GM23338 (cell line): ENCODE measurements around the gene PGBD4. TPM values are rescaled to one million over a fixed set of nuclear protein-coding genes. Genes with fewer than 3 reads are reported as not detected.

Experiments used
- ATAC-seq: fragments of 200-7000 bp; cut with Tn5 transposase; 3 replicates; pipeline ENCODE4 v1.9.1; 2020
- DNase-seq: peaks from one replicate; pipeline ENCODE4 v3.0.0-alpha.2; 2015; ENCODE audit warnings: low spot score
- H2AFZ ChIP-seq: fragments of 200-600 bp; sonication (generic); 2 replicates; pipeline ENCODE4 v1.8.0; 2016; ENCODE audit warnings: antibody characterized with exemption, mild to moderate bottlenecking, moderate library complexity
- H3F3A ChIP-seq: fragments of 200-600 bp; sonication (generic); replicated peaks from 2 replicates; pipeline ENCODE4 v1.8.0; 2017; ENCODE audit warnings: antibody characterized with exemption, mixed run types, low read depth
- H3K27ac ChIP-seq: fragments of 200-600 bp; sonication (generic); 2 replicates; pipeline ENCODE4 v1.6.1; 2016; ENCODE audit warnings: low read depth
- H3K27me3 ChIP-seq: fragments of 200-600 bp; sonication (generic); 2 replicates; pipeline ENCODE4 v1.8.0; 2016; ENCODE audit warnings: mild to moderate bottlenecking, mixed run types, moderate library complexity; ENCODE audit not compliant: insufficient read depth
- H3K36me3 ChIP-seq: fragments of 200-600 bp; sonication (generic); 2 replicates; pipeline ENCODE4 v1.8.0; 2016; ENCODE audit warnings: mild to moderate bottlenecking; ENCODE audit not compliant: insufficient read depth
- H3K4me1 ChIP-seq: fragments of 200-600 bp; sonication (generic); 2 replicates; pipeline ENCODE4 v1.8.0; 2016; ENCODE audit warnings: mild to moderate bottlenecking, moderate library complexity; ENCODE audit not compliant: insufficient read depth
- H3K4me2 ChIP-seq: fragments of 200-600 bp; sonication (generic); 2 replicates; pipeline ENCODE4 v1.7.1; 2017; ENCODE audit warnings: mixed run types
- H3K4me3 ChIP-seq: fragments of 200-600 bp; sonication (generic); 2 replicates; pipeline ENCODE4 v1.6.1; 2016; ENCODE audit warnings: mixed run types
- H3K79me2 ChIP-seq: fragments of 200-600 bp; sonication (generic); replicated peaks from 2 replicates; pipeline ENCODE4 v1.8.0; 2017; ENCODE audit warnings: mild to moderate bottlenecking; ENCODE audit not compliant: insufficient read depth
- H3K9me2 ChIP-seq: fragments of 200-600 bp; sonication (generic); 2 replicates; pipeline ENCODE4 v1.8.0; 2017; ENCODE audit not compliant: insufficient read depth
- H4K20me1 ChIP-seq: fragments of 200-600 bp; sonication (generic); replicated peaks from 2 replicates; pipeline ENCODE4 v1.8.0; 2017; ENCODE audit warnings: mild to moderate bottlenecking; ENCODE audit not compliant: insufficient read depth
- H3K27ac Mint-ChIP-seq: 2 replicates; pipeline ENCODE4 v1.8.0; 2020; ENCODE audit warnings: inconsistent platforms, mild to moderate bottlenecking, moderate library complexity, mixed read lengths
- H3K27me3 Mint-ChIP-seq: 3 replicates; pipeline ENCODE4 v1.8.0; 2022; ENCODE audit warnings: low read depth, mild to moderate bottlenecking, moderate library complexity, mixed read lengths, inconsistent platforms; ENCODE audit not compliant: insufficient read depth, poor library complexity
- H3K36me3 Mint-ChIP-seq: 3 replicates; pipeline ENCODE4 v1.8.0; 2021; ENCODE audit warnings: low read depth, mild to moderate bottlenecking, inconsistent platforms, moderate library complexity, mixed read lengths
- H3K4me1 Mint-ChIP-seq: 3 replicates; pipeline ENCODE4 v1.8.0; 2020; ENCODE audit warnings: mild to moderate bottlenecking, inconsistent platforms, mixed read lengths
- H3K4me3 Mint-ChIP-seq: 3 replicates; pipeline ENCODE4 v1.8.0; 2021; ENCODE audit warnings: moderate library complexity, mild to moderate bottlenecking, inconsistent platforms, mixed read lengths
- H3K9me3 Mint-ChIP-seq: 3 replicates; pipeline ENCODE4 v1.8.0; 2020; ENCODE audit warnings: moderate library complexity, mild to moderate bottlenecking, inconsistent platforms, mixed read lengths
- EZH2 ChIP-seq: fragments of 200-600 bp; sonication (generic); IDR thresholded peaks from one replicate; pipeline ENCODE4 v1.8.0; 2017; ENCODE audit warnings: antibody characterized with exemption, mild to moderate bottlenecking, low read depth; ENCODE audit not compliant: unreplicated experiment
- JUNB ChIP-seq: IDR thresholded peaks from one replicate; pipeline ENCODE4 v1.6.1; 2016; ENCODE audit warnings: antibody characterized with exemption; ENCODE audit not compliant: unreplicated experiment
- STAT1 ChIP-seq: IDR thresholded peaks from one replicate; pipeline ENCODE4 v1.6.1; 2016; ENCODE audit warnings: antibody characterized with exemption; ENCODE audit not compliant: unreplicated experiment
- ZNF331 ChIP-seq: fragments of 250-450 bp; sonication (Bioruptor Pico); IDR thresholded peaks from 2 replicates; pipeline ENCODE4 v1.5.0; 2020; ENCODE audit warnings: low read depth, mild to moderate bottlenecking, moderate library complexity
- polyA plus RNA-seq: library from polyadenylated mRNA; unstranded; fragments of >200 nt; fragmentation: Nextera tagmentation; extraction: Ambion mirVana; gene quantifications from 2 replicates; pipeline ENCODE4 v1.2.1, GENCODE V29; 2016
- total RNA-seq: library from RNA; depleted of rRNA; stranded (reverse); fragments of >200 nt; shearing (Covaris generic); gene quantifications from 2 replicates; pipeline ENCODE4 v1.2.3, GENCODE V29; 2014
- TF ChIP-seq, protein P1 (sequence below): fragments of 250-450 bp; sonication (Bioruptor Pico); IDR thresholded peaks from 2 replicates; pipeline ENCODE4 v1.5.0; 2020; ENCODE audit warnings: mild to moderate bottlenecking, moderate library complexity
- TF ChIP-seq, protein P2 (sequence below), 2 experiments: fragments of 200-600 bp in 1 of 2; sonication (generic) in 1 of 2; conservative IDR thresholded peaks; 2 replicates each; pipeline versions ENCODE4 v1.5.1 to v1.6.1; 2016 to 2017; ENCODE audit warnings: antibody characterized with exemption in 2 of 2, low read depth in 2 of 2, mild to moderate bottlenecking in 2 of 2, moderate library complexity in 1 of 2

Gene PGBD4
- total and polyA plus RNA-seq, 2 experiments from 2014 or later, result 0.50 to 0.66 TPM

DNA sequence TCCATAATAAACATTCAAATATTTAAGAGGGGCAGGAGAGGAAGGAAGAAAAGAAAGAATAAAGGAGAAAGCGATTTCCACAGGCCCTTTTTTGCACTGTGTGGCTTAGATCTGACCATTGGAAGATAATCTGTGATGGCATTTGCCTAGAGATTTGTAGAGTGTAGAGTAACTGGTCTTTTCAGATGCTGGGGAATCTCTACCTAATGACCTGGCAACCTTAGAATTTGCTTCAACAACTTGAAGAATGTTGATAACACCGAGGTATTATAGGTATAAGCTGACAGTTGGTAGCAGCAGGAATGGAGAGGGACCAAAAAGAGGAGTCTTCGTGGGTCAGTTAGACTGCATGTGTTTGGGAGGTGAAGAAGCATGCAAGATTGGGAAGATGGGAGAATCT lies 41.9 kb upstream of the PGBD4 start (continued):
- TF ChIP-seq, protein P1, sequence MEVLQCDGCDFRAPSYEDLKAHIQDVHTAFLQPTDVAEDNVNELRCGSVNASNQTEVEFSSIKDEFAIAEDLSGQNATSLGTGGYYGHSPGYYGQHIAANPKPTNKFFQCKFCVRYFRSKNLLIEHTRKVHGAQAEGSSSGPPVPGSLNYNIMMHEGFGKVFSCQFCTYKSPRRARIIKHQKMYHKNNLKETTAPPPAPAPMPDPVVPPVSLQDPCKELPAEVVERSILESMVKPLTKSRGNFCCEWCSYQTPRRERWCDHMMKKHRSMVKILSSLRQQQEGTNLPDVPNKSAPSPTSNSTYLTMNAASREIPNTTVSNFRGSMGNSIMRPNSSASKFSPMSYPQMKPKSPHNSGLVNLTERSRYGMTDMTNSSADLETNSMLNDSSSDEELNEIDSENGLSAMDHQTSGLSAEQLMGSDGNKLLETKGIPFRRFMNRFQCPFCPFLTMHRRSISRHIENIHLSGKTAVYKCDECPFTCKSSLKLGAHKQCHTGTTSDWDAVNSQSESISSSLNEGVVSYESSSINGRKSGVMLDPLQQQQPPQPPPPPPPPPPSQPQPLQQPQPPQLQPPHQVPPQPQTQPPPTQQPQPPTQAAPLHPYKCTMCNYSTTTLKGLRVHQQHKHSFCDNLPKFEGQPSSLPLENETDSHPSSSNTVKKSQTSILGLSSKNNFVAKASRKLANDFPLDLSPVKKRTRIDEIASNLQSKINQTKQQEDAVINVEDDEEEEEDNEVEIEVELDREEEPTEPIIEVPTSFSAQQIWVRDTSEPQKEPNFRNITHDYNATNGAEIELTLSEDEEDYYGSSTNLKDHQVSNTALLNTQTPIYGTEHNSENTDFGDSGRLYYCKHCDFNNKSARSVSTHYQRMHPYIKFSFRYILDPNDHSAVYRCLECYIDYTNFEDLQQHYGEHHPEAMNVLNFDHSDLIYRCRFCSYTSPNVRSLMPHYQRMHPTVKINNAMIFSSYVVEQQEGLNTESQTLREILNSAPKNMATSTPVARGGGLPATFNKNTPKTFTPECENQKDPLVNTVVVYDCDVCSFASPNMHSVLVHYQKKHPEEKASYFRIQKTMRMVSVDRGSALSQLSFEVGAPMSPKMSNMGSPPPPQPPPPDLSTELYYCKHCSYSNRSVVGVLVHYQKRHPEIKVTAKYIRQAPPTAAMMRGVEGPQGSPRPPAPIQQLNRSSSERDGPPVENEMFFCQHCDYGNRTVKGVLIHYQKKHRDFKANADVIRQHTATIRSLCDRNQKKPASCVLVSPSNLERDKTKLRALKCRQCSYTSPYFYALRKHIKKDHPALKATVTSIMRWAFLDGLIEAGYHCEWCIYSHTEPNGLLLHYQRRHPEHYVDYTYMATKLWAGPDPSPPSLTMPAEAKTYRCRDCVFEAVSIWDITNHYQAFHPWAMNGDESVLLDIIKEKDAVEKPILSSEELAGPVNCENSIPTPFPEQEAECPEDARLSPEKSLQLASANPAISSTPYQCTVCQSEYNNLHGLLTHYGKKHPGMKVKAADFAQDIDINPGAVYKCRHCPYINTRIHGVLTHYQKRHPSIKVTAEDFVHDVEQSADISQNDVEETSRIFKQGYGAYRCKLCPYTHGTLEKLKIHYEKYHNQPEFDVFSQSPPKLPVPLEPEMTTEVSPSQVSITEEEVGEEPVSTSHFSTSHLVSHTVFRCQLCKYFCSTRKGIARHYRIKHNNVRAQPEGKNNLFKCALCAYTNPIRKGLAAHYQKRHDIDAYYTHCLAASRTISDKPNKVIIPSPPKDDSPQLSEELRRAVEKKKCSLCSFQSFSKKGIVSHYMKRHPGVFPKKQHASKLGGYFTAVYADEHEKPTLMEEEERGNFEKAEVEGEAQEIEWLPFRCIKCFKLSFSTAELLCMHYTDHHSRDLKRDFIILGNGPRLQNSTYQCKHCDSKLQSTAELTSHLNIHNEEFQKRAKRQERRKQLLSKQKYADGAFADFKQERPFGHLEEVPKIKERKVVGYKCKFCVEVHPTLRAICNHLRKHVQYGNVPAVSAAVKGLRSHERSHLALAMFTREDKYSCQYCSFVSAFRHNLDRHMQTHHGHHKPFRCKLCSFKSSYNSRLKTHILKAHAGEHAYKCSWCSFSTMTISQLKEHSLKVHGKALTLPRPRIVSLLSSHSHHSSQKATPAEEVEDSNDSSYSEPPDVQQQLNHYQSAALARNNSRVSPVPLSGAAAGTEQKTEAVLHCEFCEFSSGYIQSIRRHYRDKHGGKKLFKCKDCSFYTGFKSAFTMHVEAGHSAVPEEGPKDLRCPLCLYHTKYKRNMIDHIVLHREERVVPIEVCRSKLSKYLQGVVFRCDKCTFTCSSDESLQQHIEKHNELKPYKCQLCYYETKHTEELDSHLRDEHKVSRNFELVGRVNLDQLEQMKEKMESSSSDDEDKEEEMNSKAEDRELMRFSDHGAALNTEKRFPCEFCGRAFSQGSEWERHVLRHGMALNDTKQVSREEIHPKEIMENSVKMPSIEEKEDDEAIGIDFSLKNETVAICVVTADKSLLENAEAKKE (CRISPR knock-in tag), result no peak
- TF ChIP-seq ZNF331 (no peak), STAT1 (no peak)
- TF ChIP-seq, protein P2, sequence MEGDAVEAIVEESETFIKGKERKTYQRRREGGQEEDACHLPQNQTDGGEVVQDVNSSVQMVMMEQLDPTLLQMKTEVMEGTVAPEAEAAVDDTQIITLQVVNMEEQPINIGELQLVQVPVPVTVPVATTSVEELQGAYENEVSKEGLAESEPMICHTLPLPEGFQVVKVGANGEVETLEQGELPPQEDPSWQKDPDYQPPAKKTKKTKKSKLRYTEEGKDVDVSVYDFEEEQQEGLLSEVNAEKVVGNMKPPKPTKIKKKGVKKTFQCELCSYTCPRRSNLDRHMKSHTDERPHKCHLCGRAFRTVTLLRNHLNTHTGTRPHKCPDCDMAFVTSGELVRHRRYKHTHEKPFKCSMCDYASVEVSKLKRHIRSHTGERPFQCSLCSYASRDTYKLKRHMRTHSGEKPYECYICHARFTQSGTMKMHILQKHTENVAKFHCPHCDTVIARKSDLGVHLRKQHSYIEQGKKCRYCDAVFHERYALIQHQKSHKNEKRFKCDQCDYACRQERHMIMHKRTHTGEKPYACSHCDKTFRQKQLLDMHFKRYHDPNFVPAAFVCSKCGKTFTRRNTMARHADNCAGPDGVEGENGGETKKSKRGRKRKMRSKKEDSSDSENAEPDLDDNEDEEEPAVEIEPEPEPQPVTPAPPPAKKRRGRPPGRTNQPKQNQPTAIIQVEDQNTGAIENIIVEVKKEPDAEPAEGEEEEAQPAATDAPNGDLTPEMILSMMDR (conservative IDR thresholded peaks at IDR 0.05; ENCODE audit: low read depth in 2 of 2), result no peak

DNA sequence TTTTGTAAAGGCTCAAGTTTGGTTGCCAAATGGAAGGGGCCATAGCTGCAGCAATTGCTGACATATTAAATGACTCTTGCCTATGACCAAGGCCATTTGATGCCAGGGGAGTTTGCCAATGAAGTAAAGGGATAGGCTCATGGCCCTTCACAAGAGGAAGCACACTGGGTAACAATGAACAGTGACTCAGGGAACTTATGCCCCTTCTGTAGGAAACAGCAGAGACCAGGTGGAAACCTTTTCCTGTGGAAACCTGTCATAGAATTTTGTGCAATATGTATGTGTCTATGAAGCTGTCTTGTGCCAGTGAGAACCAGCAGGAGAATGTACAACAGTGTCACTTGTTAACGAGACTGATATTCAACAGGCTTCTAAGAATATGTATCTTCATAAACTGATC lies 37.4 kb upstream of the PGBD4 start:
- no peaks in the 10 kb centered on the region for H3K27me3 Mint-ChIP-seq
- H3K27ac Mint-ChIP-seq, result no peak overlapping the region
- no peak overlapping the region for H3K4me2 ChIP-seq
- no peaks in the 10 kb centered on the region for H3K36me3 ChIP-seq
- H3K4me1 ChIP-seq, result no peaks in the 10 kb centered on the region
- H3K4me3 ChIP-seq, result no peak overlapping the region
- H3K4me1 Mint-ChIP-seq, result no peaks in the 10 kb centered on the region
- no peaks in the 10 kb centered on the region for H3K27me3 ChIP-seq
- no peaks in the 10 kb centered on the region for H3F3A ChIP-seq
- no peak overlapping the region for H3K27ac ChIP-seq
- DNase-seq (no peak), ATAC-seq (no peak)
- H3K9me2 ChIP-seq, result no peaks in the 10 kb centered on the region
- H3K36me3 Mint-ChIP-seq, result no peaks in the 10 kb centered on the region
- no peaks in the 10 kb centered on the region for H4K20me1 ChIP-seq
- H2AFZ ChIP-seq, result no peak overlapping the region
- no peaks in the 10 kb centered on the region for H3K79me2 ChIP-seq
- no peak overlapping the region for H3K4me3 Mint-ChIP-seq
- H3K9me3 Mint-ChIP-seq, result no peaks in the 10 kb centered on the region
- no peak for TF ChIP-seq JUNB
- TF ChIP-seq, protein P1 (CRISPR knock-in tag), result no peak
- TF ChIP-seq EZH2, result no peak
